ENCODE results near the gene SDK1.

DNA sequence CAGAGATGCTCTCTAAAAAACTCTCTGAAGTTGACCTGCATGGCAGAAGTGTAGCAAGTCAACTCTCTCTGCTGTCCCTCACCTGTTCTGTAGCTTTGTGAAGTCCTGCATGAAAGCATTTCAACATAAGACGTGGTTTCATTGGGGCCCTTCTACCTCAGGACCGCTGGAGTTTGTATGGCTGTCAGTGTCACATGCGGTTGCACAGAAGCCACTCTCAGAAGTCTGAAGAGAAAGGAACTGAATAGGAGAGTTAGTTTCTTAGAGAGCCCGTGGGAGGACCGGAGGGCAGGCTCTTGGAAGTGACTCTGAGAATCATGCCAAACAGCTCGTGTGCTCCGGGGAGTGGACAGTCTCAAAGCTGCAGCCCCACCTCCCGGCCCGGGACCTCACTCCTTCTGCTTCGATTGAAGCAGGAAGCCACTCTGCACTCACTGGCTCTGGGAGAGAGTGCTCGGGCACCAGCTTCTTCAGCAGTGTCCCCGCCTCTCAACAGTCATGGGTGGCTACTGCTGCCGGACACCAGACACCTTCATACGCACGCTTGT, 486.7 kb downstream of the SDK1 start:
- TF ChIP-seq, protein P1, sequence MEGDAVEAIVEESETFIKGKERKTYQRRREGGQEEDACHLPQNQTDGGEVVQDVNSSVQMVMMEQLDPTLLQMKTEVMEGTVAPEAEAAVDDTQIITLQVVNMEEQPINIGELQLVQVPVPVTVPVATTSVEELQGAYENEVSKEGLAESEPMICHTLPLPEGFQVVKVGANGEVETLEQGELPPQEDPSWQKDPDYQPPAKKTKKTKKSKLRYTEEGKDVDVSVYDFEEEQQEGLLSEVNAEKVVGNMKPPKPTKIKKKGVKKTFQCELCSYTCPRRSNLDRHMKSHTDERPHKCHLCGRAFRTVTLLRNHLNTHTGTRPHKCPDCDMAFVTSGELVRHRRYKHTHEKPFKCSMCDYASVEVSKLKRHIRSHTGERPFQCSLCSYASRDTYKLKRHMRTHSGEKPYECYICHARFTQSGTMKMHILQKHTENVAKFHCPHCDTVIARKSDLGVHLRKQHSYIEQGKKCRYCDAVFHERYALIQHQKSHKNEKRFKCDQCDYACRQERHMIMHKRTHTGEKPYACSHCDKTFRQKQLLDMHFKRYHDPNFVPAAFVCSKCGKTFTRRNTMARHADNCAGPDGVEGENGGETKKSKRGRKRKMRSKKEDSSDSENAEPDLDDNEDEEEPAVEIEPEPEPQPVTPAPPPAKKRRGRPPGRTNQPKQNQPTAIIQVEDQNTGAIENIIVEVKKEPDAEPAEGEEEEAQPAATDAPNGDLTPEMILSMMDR (IDR thresholded peaks at IDR 0.05): no peak
- TF ChIP-seq POLR2AphosphoS5 (IDR thresholded peaks at IDR 0.05): no peak
